HCT116 (cell line): Measurements from ENCODE around the gene C1orf159. TPM values are rescaled to one million over a fixed set of nuclear protein-coding genes. Genes with fewer than 3 reads are reported as not detected.

Experiments used
- ATAC-seq: fragments of 200-7000 bp; cut with Tn5 transposase; 2 replicates; pipeline ENCODE4 v1.9.1; 2020; ENCODE audit warnings: mild to moderate bottlenecking, moderate library complexity
- BruUV-seq: library from RNA; stranded (reverse); fragments of 400-500 nt; replicated peaks from 2 replicates; lab custom pipeline; 2021; lab: Mats Ljungman, UMichigan
- CTCF ChIA-PET: fragments of 300-600 bp; sonication (Branson Sonifier 250); formaldehyde crosslinking; loops from one replicate; lab custom pipeline; 2021; ENCODE audit warnings: antibody characterized with exemption; lab: Charles Lee
- POLR2A ChIA-PET: fragments of 300-600, 350-600 bp; sonication (Branson Sonifier 250); formaldehyde crosslinking; loops from one replicate; lab custom pipeline; 2021; ENCODE audit warnings: antibody characterized with exemption; lab: Charles Lee
- RAD21 ChIA-PET, 2 experiments: fragments of 300-600 bp; sonication (Branson Sonifier 250); formaldehyde crosslinking; loops; one replicate each; lab custom pipeline; 2023; ENCODE audit warnings: low total read pairs in 2 of 2; ENCODE audit not compliant: uncharacterized antibody in 2 of 2, unreplicated experiment in 2 of 2, low non-redundant PET in 1 of 2; lab: Charles Lee
- DNase-seq: peaks from one replicate; pipeline ENCODE4 v3.0.0-alpha.2; 2010; ENCODE audit warnings: low read depth, low spot score
- H2AFZ ChIP-seq: fragments of 200-600 bp; shearing (Covaris generic), sonication (generic); 2 replicates; pipeline ENCODE4 v1.6.1; 2017; ENCODE audit warnings: low read depth, mixed run types, mixed read lengths, antibody characterized with exemption, low read length; ENCODE audit not compliant: poor library complexity, severe bottlenecking
- H3K27ac ChIP-seq: 2 replicates; pipeline ENCODE4 v1.5.1; 2012; ENCODE audit warnings: low read depth, low read length
- H3K27me3 ChIP-seq: fragments of 200-600 bp; sonication (generic); 2 replicates; pipeline ENCODE4 v1.6.1; 2016; ENCODE audit warnings: mixed run types, low read length, mixed read lengths; ENCODE audit not compliant: insufficient read depth
- H3K36me3 ChIP-seq, 2 experiments: fragments of 200-500 bp in 1 of 2; fragments of 200-600 bp in 1 of 2; sonication (Bioruptor generic) in 1 of 2; sonication (generic) in 1 of 2; 2 replicates each; pipeline versions ENCODE4 v1.5.1 to v1.6.1; 2014 to 2016; ENCODE audit warnings: low read length in 2 of 2, inconsistent platforms in 1 of 2, mixed read lengths in 1 of 2, mixed run types in 1 of 2; ENCODE audit not compliant: insufficient read depth in 2 of 2, control insufficient read depth in 1 of 2
- H3K4me1 ChIP-seq, 2 experiments: fragments of 200-600 bp in 1 of 2; sonication (generic) in 1 of 2; 2 replicates each; pipeline versions ENCODE4 v1.5.1 to v1.6.1; 2012 to 2017; ENCODE audit warnings: low read length in 2 of 2, inconsistent platforms in 1 of 2, mild to moderate bottlenecking in 1 of 2, mixed read lengths in 1 of 2, mixed run types in 1 of 2, moderate library complexity in 1 of 2; ENCODE audit not compliant: insufficient read depth in 2 of 2, control insufficient read depth in 1 of 2
- H3K4me2 ChIP-seq: fragments of 200-600 bp; sonication (generic); 2 replicates; pipeline ENCODE4 v1.6.1; 2017; ENCODE audit warnings: mixed run types, low read length, mixed read lengths
- H3K4me3 ChIP-seq, 2 experiments: fragments of 200-600 bp in 1 of 2; sonication (generic) in 1 of 2; replicated peaks in 1 of 2; 2 replicates each; pipeline ENCODE4 v1.5.1; 2011 to 2016; ENCODE audit warnings: low read length in 2 of 2, control low read depth in 1 of 2, low read depth in 1 of 2, mild to moderate bottlenecking in 1 of 2, mixed read lengths in 1 of 2, mixed run types in 1 of 2
- H3K79me2 ChIP-seq: fragments of 200-600 bp; sonication (generic); 2 replicates; pipeline ENCODE4 v1.6.1; 2017; ENCODE audit warnings: mild to moderate bottlenecking, mixed run types, low read length, moderate library complexity, mixed read lengths; ENCODE audit not compliant: insufficient read depth
- H3K9ac ChIP-seq: fragments of 200-600 bp; sonication (generic); 2 replicates; pipeline ENCODE4 v1.6.1; 2016; ENCODE audit warnings: low read length, mixed read lengths
- H3K9me2 ChIP-seq: fragments of 200-600 bp; sonication (generic), shearing (Covaris generic); 2 replicates; pipeline ENCODE4 v1.6.1; 2017; ENCODE audit warnings: mixed run types, mild to moderate bottlenecking, moderate library complexity; ENCODE audit not compliant: insufficient read depth
- H3K9me3 ChIP-seq, 2 experiments: fragments of 200-500 bp in 1 of 2; fragments of 200-600 bp in 1 of 2; sonication (Bioruptor generic) in 1 of 2; sonication (generic) in 1 of 2; 2 replicates each; pipeline ENCODE4 v1.6.1; 2014 to 2017; ENCODE audit warnings: low read length in 2 of 2, mixed read lengths in 2 of 2, inconsistent platforms in 1 of 2, low read depth in 1 of 2, mild to moderate bottlenecking in 1 of 2, mixed run types in 1 of 2, moderate library complexity in 1 of 2; ENCODE audit not compliant: control insufficient read depth in 1 of 2, insufficient read depth in 1 of 2
- H4K20me1 ChIP-seq: fragments of 200-600 bp; sonication (generic), shearing (Covaris generic); 2 replicates; pipeline ENCODE4 v1.6.1; 2017; ENCODE audit warnings: mixed run types, mild to moderate bottlenecking, moderate library complexity; ENCODE audit not compliant: insufficient read depth
- CBX3 ChIP-seq: IDR thresholded peaks from 2 replicates; pipeline ENCODE4 v1.6.1; 2012; ENCODE audit warnings: low read depth
- EGR1 ChIP-seq: IDR thresholded peaks from 2 replicates; pipeline ENCODE4 v1.6.1; 2012; ENCODE audit warnings: low read depth
- ELF1 ChIP-seq: IDR thresholded peaks from 2 replicates; pipeline ENCODE4 v1.6.1; 2012; ENCODE audit warnings: low read depth, borderline replicate concordance
- EZH2 ChIP-seq: fragments of 200-600 bp; sonication (generic); IDR thresholded peaks from 2 replicates; pipeline ENCODE4 v1.6.1; 2017; ENCODE audit warnings: antibody characterized with exemption, mixed run types
- EZH2phosphoT487 ChIP-seq: fragments of 200-600 bp; IDR thresholded peaks from 2 replicates; pipeline ENCODE4 v1.6.1; 2018; ENCODE audit warnings: antibody characterized with exemption, borderline replicate concordance
- FOSL1 ChIP-seq: IDR thresholded peaks from 2 replicates; pipeline ENCODE4 v1.6.1; 2012; ENCODE audit warnings: low read depth
- JUND ChIP-seq: IDR thresholded peaks from 2 replicates; pipeline ENCODE4 v1.6.1; 2012
- MAX ChIP-seq: IDR thresholded peaks from 2 replicates; pipeline ENCODE4 v1.6.1; 2012
- RAD21 ChIP-seq: IDR thresholded peaks from 2 replicates; pipeline ENCODE4 v1.6.1; 2012; ENCODE audit warnings: low read depth, mild to moderate bottlenecking
- SIN3A ChIP-seq: IDR thresholded peaks from 2 replicates; pipeline ENCODE4 v1.6.1; 2012; ENCODE audit warnings: low read depth
- SP1 ChIP-seq: IDR thresholded peaks from 2 replicates; pipeline ENCODE4 v1.6.1; 2012; ENCODE audit warnings: low read depth
- SRF ChIP-seq: IDR thresholded peaks from 2 replicates; pipeline ENCODE4 v1.6.1; 2012; ENCODE audit warnings: low read depth
- TCF7L2 ChIP-seq: IDR thresholded peaks from 2 replicates; pipeline ENCODE4 v1.7.0; 2011; ENCODE audit warnings: borderline replicate concordance, inconsistent platforms; ENCODE audit not compliant: insufficient read depth, insufficient read length; ENCODE audit errors: extremely low read depth
- ZBTB33 ChIP-seq: IDR thresholded peaks from 2 replicates; pipeline ENCODE4 v1.6.1; 2011; ENCODE audit warnings: mild to moderate bottlenecking, low read length, moderate library complexity; ENCODE audit not compliant: insufficient replicate concordance; ENCODE audit errors: extremely low read depth
- ZNF274 ChIP-seq: fragments of 200-500 bp; sonication (Bioruptor generic); IDR thresholded peaks from 2 replicates; pipeline ENCODE4 v1.6.1; 2014; ENCODE audit warnings: mild to moderate bottlenecking, low read depth, low read length, inconsistent platforms
- intact Hi-C: fragments of 100-400 bp; cut with micrococcal nuclease; formaldehyde crosslinking; loops from 2 replicates; pipeline ENCODE4 v1.10.0; 2022
- total RNA-seq: library from RNA; stranded (reverse); gene quantifications from one replicate; pipeline ENCODE4 v1.2.1, GENCODE V29; 2021; ENCODE audit not compliant: unreplicated experiment
- TF ChIP-seq, protein P1 (sequence below): IDR thresholded peaks from 2 replicates; pipeline ENCODE4 v1.6.1; 2012

The C1orf159 gene
- total RNA-seq, 1 experiment from 2014 or later: 22.7 TPM

DNA sequence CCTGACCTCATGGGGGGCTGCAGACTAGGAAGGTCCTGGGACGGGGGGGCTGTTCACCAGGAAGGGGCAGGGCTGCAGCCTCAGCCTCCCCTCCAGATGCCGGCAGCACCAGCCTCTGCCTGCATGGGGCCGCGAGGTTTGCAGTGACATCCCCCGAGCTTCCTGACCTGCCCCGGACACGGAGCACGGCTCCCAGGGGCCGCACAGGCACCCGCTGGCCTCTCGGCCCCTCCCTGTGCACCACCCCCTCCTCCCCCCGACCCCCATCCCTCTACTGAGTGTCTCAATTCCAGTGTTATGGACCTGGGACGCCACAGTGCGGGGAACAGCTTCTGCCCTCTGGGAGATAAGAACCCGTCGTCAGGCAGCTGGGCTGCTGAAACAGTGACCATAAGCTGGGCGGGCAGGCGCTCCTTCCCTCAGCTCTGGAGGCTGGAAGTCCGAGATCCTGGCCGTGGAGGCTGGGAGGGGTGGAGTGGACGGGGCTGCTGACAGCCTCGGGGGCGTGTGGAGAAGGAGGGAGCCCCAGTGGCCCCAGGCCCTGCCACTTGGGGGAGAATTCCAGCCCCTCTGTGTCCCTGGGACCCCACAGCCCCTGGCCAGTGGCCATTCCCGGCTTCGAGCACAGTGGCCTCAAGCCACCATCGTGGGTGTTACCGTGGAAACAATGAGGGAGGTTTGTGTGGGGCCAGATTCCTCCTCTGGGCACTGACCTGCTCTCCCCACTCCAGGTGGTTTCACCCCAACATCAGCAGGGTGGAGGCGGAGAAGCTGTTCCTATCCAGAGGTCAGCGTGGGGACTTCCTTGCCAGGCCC lies 53.3 kb downstream of the C1orf159 start:
- Histone ChIP-seq H3K9ac (peak overlapping the region; percentile 67), H3K4me3 (0 out of 4 replicates have a peak overlapping the region, but pooled peaks of 1 of the 2 experiments have one; percentile 57)
- TF ChIP-seq SIN3A (no peak), SP1 (no peak), RAD21 (no peak), JUND (no peak), ZBTB33 (no peak), CBX3 (no peak), SRF (no peak), MAX (no peak), ELF1 (no peak), EZH2 (no peak), FOSL1 (no peak), TCF7L2 (no peak), ZNF274 (no peak), EZH2phosphoT487 (no peak), EGR1 (no peak)
- TF ChIP-seq, protein P1, sequence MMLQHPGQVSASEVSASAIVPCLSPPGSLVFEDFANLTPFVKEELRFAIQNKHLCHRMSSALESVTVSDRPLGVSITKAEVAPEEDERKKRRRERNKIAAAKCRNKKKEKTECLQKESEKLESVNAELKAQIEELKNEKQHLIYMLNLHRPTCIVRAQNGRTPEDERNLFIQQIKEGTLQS: no peak
- TF ChIP-seq, all 23 proteins: peak for 0
- intact Hi-C loops: loop anchor here (5.0 kb wide), 2 partner anchors 45 to 80 kb away; partner anchors contain the start of gene PERM1
- ChIA-PET RAD21 (no interaction called here), CTCF (interaction anchor here (1.5 to 2.3 kb wide), 3 partner anchors 43 to 79 kb away, joined by 9 to 18 read pairs (median 10); partner anchors contain the start of genes AGRN and ISG15), POLR2A (interaction anchor here (0.6 to 1.7 kb wide), 2 partner anchors 12 to 41 kb away, joined by 3 to 4 read pairs; partner anchors contain the start of gene RNF223)
- no peak overlapping the region for H2AFZ ChIP-seq
- peak overlapping the region; percentile 98 for H3K4me2 ChIP-seq
- ATAC-seq (no peak), DNase-seq (no peak)
- peak overlapping the region; percentile 82; the same call in 1 of the 2 replicates for H3K27ac ChIP-seq
- H3K79me2 ChIP-seq: no peaks in the 10 kb centered on the region
- no peaks in the 10 kb centered on the region for H3K27me3 ChIP-seq
- H3K4me1 ChIP-seq: peaks cover 33 to 75% of the 10 kb centered on the region in 2 experiments
- H3K9me3 ChIP-seq: no peaks in the 10 kb centered on the region
- H3K9me2 ChIP-seq: no peaks in the 10 kb centered on the region
- no peaks in the 10 kb centered on the region for H3K36me3 ChIP-seq
- no peaks in the 10 kb centered on the region for H4K20me1 ChIP-seq
- no TSS peak for BruUV-seq
